Panc1 (cell line): Measurements from ENCODE around the gene DNAAF6. TPM values are rescaled to one million over a fixed set of nuclear protein-coding genes. Genes with fewer than 3 reads are reported as not detected.

Experiments used
- ATAC-seq: fragments of 200-7000 bp; cut with Tn5 transposase; 2 replicates; pipeline ENCODE4 v1.9.1; 2020; ENCODE audit warnings: mild to moderate bottlenecking, moderate library complexity
- BruUV-seq: library from RNA; stranded (reverse); fragments of 400-500 nt; replicated peaks from 2 replicates; lab custom pipeline; 2021; lab: Mats Ljungman, UMichigan
- CTCF ChIA-PET: fragments of 300-600 bp; sonication (Branson Sonifier 250); formaldehyde crosslinking; loops from one replicate; lab custom pipeline; 2022; ENCODE audit warnings: antibody characterized with exemption; lab: Charles Lee
- POLR2A ChIA-PET: fragments of 300-600 bp; sonication (Branson Sonifier 250); formaldehyde crosslinking; loops from one replicate; lab custom pipeline; 2022; ENCODE audit warnings: antibody characterized with exemption; lab: Charles Lee
- DNase-seq: peaks from one replicate; pipeline ENCODE4 v3.0.0-alpha.2; 2010; ENCODE audit warnings: low read depth, low spot score
- H3K27ac ChIP-seq: 2 replicates; pipeline ENCODE4 v1.5.1; 2011; ENCODE audit warnings: mild to moderate bottlenecking, low read length, inconsistent platforms
- H3K27me3 ChIP-seq: fragments of 200-500 bp; sonication (Bioruptor generic); 2 replicates; pipeline ENCODE4 v1.6.0; 2014; ENCODE audit warnings: low read length, inconsistent platforms; ENCODE audit not compliant: control insufficient read depth, insufficient read depth
- H3K36me3 ChIP-seq: fragments of 200-500 bp; sonication (Bioruptor generic); 2 replicates; pipeline ENCODE4 v1.5.1; 2014; ENCODE audit warnings: inconsistent platforms, mild to moderate bottlenecking, low read length, moderate library complexity; ENCODE audit not compliant: control insufficient read depth, insufficient read depth
- H3K4me1 ChIP-seq: 2 replicates; pipeline ENCODE4 v1.5.1; 2011; ENCODE audit warnings: inconsistent platforms, mild to moderate bottlenecking, low read length, moderate library complexity; ENCODE audit not compliant: control insufficient read depth, insufficient read depth
- H3K4me3 ChIP-seq, 2 experiments: 2 replicates each; pipeline ENCODE4 v1.5.1; 2011 to 2012; ENCODE audit warnings: low read depth in 2 of 2, low read length in 2 of 2, mild to moderate bottlenecking in 2 of 2, inconsistent platforms in 1 of 2, moderate library complexity in 1 of 2
- H3K9me3 ChIP-seq: fragments of 200-500 bp; sonication (Bioruptor generic); 2 replicates; pipeline ENCODE4 v1.5.1; 2014; ENCODE audit warnings: low read depth, mild to moderate bottlenecking, inconsistent platforms, low read length, moderate library complexity; ENCODE audit not compliant: control insufficient read depth, insufficient read depth
- CTCF ChIP-seq: fragments of 450-650 bp; IDR thresholded peaks from 2 replicates; pipeline ENCODE4 v1.5.1; 2017; ENCODE audit warnings: mild to moderate bottlenecking
- POLR2AphosphoS5 ChIP-seq: IDR thresholded peaks from 2 replicates; pipeline ENCODE4 v1.6.1; 2012; ENCODE audit warnings: mild to moderate bottlenecking, low read depth, low read length, moderate library complexity
- REST ChIP-seq, 2 experiments: IDR thresholded peaks; 2 replicates each; pipeline ENCODE4 v1.6.1; 2011 to 2012; ENCODE audit warnings: low read depth in 2 of 2, control low read depth in 1 of 2, low read length in 1 of 2, mild to moderate bottlenecking in 1 of 2, moderate library complexity in 1 of 2; ENCODE audit not compliant: insufficient read depth in 1 of 2
- SIN3A ChIP-seq: IDR thresholded peaks from 2 replicates; pipeline ENCODE4 v1.6.1; 2012; ENCODE audit warnings: low read depth, mild to moderate bottlenecking, low read length, moderate library complexity, borderline replicate concordance; ENCODE audit not compliant: insufficient read depth
- TCF7L2 ChIP-seq: IDR thresholded peaks from 2 replicates; pipeline ENCODE4 v1.6.1; 2011; ENCODE audit warnings: mild to moderate bottlenecking, low read depth, low read length, inconsistent platforms
- in situ Hi-C: cut with HindIII; loops from 2 replicates; pipeline ENCODE4 v1.10.0; 2016; ENCODE audit warnings: low sequenced_read_pairs, low pct_unique_long_range_greater_than_20kb
- intact Hi-C: fragments of 100-400 bp; cut with micrococcal nuclease; formaldehyde crosslinking; loops from one replicate; pipeline ENCODE4 v1.10.0; 2022; ENCODE audit not compliant: unreplicated experiment
- total RNA-seq: library from RNA; stranded (reverse); gene quantifications from one replicate; pipeline ENCODE4 v1.2.1, GENCODE V29; 2021; ENCODE audit not compliant: unreplicated experiment

Gene DNAAF6
- total RNA-seq, 1 experiment from 2014 or later: not detected

GRCh38 chrX:107293056-107293455 is 86.6 kb downstream of the DNAAF6 start:
- Histone ChIP-seq H3K27ac (no peak overlapping the region), H3K4me3 (no peak overlapping the region), H3K4me1 (no peaks in the 10 kb centered on the region), H3K27me3 (peaks cover 2% of the 10 kb centered on the region; the same call in 1 of the 2 replicates), H3K36me3 (no peaks in the 10 kb centered on the region), H3K9me3 (no peaks in the 10 kb centered on the region)
- BruUV-seq: no TSS peak
- DNase-seq (no peak), ATAC-seq (no peak)
- TF ChIP-seq CTCF: no peak
- TF ChIP-seq POLR2AphosphoS5: no peak
- no peak for TF ChIP-seq SIN3A
- no peak for TF ChIP-seq REST (IDR thresholded peaks at IDR 0.05; ENCODE audit: insufficient read depth in 1 of 2, low read depth in 2 of 2, low read length in 1 of 2)
- TF ChIP-seq TCF7L2: no peak
- ChIA-PET POLR2A (no interaction called here), CTCF (no interaction called here)
- in situ Hi-C loops: no loop called here
- intact Hi-C loops: no loop called here

Other genes starting within 250 kb of the DNAAF6 start
- 7.4 TPM for gene MORC4, start 206.4 kb upstream of the DNAAF6 start, total RNA-seq
- gene RBM41, start 87.8 kb upstream of the DNAAF6 start, total RNA-seq: 15.1 TPM
- 1.1 TPM for gene NUP62CL, start 178 bp upstream of the DNAAF6 start, total RNA-seq
- 0.31 TPM for gene FRMPD3, start 243.0 kb downstream of the DNAAF6 start, total RNA-seq